ENCODE results near the gene CYP2F1.

- TF ChIP-seq CTCF (IDR thresholded peaks at IDR 0.05; ENCODE audit: low read depth, low read length) (no peak), POLR2A (IDR thresholded peaks at IDR 0.05; ENCODE audit: extremely low read depth, insufficient read length) (no peak), MAX (IDR thresholded peaks at IDR 0.05; ENCODE audit: low read depth, low read length) (no peak), MYC (IDR thresholded peaks at IDR 0.05; ENCODE audit: low read depth, low read length) (no peak)
Measured at GRCh38 chr19:41064974-41065569, 49.2 kb upstream of the CYP2F1 start.

Measured in NB4 (cell line).